ENCODE measurements around the gene DQX1.

Gene DQX1

DNA sequence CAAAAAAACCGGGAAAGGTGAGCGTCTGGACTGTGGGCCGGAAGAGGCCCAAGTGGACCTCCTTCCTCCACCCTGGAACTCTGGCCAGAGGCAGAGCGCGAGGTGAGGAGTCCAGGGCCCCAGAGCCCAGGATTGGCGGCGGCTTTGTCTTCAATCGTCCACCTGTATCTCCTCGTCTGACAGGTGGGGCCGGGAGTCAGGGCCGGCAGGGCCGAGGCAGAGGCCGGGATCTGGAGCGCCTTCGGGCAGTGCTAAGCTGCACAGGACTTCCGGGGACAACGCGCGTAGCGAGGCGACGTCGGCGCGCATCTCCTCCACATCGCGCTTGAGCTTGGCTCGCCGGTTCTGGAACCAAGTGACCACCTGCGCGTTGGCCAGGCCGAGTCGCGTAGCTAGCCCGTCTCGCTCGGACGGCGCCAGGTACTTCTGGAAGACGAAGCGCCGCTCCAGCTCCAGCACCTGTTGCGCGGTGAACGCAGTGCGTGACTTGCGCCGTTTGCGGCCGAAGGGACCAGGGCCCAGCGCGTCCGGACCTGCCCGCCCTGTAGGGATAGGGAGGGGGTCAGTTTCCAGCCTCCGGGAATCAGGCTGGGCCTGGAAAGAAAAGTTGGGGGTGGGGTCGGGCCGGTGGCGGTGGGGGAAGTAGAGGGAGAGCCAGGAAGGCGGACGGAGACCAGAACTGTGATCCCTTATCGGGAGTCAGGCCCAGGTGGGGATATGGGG lies 28.1 kb downstream of the DQX1 start:
- in situ Hi-C loops (cut with MboI; ENCODE audit: low sequenced_read_pairs) = no loop called here

DNA sequence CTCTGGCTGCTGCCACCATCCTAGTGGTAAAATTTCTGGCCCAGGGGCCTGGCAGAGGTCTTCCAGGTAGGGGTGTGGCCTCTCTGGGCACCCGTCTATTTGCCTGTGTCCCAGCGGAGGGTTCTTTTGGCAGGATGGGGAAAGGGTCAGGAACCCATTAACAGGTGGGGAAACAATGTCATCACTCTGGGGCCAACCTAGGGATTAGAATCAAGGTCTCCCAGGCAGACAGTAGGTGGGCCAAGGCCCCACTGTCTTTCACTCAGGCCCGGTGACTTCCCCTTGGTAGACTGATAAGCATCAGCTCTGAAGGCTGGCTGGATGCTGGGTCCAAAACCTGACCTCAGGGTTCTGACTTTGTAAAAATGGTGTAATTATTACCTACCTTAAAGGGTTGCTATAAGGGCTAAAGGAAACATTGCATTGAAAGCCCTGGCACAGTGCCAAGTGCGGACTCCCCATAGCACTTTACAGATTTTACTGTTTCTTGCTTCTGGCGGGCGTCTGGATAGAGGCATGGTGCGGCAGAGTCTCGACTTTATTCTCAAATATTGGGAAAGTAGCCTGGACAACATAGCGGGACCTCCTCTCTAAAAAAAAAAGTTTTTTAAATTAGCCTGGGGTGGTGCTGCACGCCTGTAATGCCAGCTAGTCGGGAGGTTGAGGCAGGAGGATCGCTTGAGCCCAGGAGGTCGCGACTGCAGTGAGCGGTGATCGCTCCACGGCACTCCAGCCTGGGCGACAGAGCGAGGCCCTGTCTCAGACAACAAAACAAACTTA lies 28.8 kb downstream of the DQX1 start:
- in situ Hi-C loops (cut with MboI; ENCODE audit: low sequenced_read_pairs) = no loop called here

DNA sequence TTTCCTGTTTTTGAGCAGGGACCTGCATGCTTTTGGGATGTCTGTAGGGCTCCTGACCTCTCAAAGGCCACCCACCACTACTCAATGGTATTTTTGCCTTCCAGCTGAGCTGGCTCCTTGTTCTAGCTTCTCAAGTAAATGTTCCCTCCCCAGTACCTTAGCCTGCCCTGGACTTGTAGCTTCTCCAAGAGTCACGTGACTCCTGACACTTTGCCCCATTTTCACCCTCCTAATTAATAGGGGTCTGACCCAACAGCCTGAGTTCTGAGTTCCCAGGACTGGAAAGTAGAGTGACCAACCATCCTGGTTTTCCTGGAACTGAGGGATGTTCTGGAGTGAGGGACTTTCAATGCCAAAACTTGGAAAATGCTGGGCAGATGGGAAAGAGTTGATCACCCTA lies 30.6 kb downstream of the DQX1 start:
- in situ Hi-C loops (cut with MboI; ENCODE audit: low sequenced_read_pairs) = no loop called here

DNA sequence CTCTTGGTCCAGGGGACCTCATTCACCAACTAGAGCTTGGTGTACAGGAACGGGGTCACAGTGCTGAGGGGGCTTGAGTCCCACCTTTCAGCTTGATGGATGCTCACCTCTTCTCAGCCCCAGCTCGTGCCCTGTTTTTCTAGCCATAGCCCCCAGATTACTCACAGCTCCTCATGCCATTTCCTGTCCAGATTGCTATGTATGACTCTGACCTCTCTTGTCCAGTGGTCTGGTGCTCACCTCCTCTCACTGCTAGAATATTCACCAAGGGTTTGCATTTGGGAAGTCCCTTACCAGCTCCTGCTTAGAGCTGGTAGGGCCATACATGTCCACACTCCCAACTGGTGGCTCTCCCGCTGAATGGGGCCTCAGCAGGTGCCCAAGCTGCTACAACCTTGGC lies 32.5 kb downstream of the DQX1 start:
- in situ Hi-C loops (cut with MboI; ENCODE audit: low sequenced_read_pairs) = no loop called here

DNA sequence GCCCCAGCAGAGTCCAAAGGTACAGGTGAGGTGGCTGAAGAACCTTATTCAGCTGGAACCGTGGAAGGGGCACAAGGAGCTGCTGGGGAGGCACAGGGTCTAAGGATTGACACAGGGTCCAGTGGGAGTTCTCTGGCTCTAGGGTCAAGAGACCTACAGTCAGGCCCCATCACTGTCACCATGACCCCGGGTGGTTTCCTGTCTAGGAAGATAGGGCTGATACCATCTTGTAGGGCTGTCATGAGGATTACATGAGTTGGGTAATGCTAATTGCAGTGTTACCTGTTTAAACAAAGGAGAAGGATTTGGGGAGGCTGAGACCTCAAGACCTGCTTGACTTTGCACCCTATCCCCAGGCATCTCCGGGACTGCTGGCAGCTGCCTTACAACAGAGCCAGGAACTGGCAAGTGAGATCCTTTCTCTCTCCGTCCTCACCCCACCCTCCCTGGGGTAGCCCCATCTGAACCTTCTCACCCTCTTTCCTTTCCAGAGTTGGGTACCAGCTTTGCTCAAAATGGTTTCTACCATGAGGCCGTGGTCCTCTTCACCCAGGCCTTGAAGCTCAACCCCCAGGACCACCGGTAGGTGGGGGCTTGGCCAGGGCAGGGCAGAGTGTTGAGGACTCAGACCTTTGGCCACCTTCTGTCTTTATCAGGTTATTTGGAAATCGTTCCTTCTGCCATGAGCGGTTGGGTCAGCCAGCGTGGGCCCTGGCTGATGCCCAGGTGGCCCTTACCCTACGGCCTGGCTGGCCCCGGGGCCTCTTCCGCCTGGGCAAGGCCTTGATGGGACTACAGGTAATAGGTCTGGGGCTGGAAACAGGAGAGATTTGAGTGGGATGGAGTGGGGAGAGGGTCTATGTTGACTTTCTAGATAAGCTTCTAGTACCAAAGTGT lies 34.1 kb downstream of the DQX1 start:
- in situ Hi-C loops (cut with MboI; ENCODE audit: low sequenced_read_pairs) = no loop called here

DNA sequence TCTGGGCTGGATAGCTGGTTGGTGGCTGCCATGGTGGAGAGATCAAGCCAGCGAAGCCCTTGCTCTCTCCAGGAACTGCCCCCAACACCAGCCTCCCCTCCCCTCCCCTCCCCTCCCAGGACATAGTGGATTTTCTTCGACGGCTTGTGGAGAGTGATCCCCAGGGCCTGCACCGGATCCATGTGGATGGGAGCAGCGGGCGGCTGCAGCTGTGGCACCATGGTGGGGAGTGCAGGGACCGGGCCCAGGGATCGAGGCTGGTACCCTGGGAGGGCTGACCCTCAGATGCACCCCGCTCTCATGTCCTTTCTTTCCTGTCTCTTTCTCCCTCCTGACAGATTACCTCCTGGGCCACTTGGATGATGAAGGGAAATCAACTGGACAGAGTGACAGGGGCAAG lies 36.1 kb downstream of the DQX1 start:
- in situ Hi-C loops (cut with MboI; ENCODE audit: low sequenced_read_pairs) = loop anchor here (10.0 kb wide), 1 partner anchor 95 kb away; no protein-coding TSS in a partner anchor

DNA sequence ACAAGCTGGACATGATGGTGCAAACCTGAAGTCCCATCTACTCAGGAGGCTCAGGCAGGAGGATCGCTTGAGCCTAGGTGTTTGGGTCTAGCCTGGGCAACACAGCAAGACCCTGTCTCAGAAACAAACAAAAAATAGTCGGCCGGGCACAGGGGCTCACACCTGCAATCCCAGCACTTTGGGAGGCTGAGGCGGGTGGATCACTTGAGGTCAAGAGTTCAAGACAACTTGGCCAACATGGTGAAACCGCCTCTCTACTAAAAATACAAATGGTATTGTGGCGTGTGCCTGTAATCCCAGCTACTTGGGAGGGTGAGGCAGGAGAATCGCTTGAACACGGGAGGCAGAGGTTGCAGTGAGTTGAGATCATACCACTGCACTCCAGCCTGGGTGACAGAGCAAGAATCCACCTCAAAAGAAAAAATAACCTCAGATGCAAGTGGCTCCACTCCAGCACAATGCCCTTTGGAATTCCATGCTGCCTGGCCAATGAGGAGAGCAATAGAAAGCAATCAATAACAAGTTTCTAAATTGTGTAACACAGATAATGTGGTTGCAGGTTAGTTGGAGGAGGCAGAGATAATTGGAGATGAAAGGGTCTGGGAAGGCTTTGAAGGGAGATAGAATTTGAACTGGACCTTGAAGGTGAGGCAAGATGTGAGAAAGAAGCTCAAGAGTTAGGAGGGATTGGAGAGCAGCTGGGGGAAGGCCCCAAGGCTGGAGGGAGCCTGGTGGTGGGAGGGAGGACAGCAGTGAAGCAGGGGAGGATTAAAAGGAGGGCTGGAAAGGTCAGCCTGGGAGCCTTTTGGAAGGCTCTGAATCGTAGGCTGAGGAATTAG lies 37.2 kb downstream of the DQX1 start:
- in situ Hi-C loops (cut with MboI; ENCODE audit: low sequenced_read_pairs) = loop anchor here (10.0 kb wide), 1 partner anchor 96 kb away; no protein-coding TSS in a partner anchor

DNA sequence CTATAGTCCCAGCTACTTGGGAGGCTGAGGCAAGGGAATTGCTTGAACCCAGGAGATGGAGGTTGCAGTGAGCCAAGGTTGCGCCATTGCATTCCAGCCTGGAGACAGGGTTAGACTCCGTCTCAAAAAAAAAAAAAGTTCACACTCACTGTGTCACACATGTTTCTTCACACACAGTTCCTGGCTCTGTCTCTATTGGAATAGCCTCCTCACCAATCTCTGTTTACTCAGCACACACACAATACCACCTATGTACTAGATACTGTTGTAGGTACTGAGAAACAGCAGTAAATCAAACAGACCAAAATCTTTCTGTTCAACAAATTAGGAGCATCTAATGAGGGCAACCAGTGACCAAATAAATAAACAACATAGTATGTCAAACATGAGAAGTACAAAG lies 39.9 kb downstream of the DQX1 start:
- in situ Hi-C loops (cut with MboI; ENCODE audit: low sequenced_read_pairs) = loop anchor here (10.0 kb wide), 1 partner anchor 99 kb away; no protein-coding TSS in a partner anchor

DNA sequence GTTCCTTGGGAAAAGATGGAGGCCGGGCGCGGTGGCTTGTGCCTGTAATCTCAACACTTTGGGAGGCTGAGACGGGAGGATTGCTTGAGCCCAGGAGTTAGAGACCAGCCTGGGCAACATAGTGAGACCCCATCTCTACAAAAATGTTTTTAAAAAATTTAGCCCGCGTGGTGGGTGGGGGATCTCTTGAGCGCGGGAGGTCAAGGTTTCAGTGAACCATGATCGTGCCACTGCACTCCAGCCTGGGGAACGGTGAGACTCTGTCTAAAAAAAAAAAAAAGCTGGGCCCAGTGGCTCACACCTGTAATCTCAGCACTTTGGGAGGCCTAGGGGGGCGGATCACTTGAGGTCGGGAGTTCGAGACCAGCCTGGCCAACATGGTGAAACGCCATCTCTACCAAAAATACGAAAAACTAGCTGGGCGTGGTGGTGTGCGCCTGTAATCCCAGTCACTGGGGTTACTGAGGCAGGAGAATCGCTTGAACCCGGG lies 42.3 kb downstream of the DQX1 start:
- in situ Hi-C loops (cut with MboI; ENCODE audit: low sequenced_read_pairs) = loop anchor here (10.0 kb wide), 1 partner anchor 101 kb away; no protein-coding TSS in a partner anchor

DNA sequence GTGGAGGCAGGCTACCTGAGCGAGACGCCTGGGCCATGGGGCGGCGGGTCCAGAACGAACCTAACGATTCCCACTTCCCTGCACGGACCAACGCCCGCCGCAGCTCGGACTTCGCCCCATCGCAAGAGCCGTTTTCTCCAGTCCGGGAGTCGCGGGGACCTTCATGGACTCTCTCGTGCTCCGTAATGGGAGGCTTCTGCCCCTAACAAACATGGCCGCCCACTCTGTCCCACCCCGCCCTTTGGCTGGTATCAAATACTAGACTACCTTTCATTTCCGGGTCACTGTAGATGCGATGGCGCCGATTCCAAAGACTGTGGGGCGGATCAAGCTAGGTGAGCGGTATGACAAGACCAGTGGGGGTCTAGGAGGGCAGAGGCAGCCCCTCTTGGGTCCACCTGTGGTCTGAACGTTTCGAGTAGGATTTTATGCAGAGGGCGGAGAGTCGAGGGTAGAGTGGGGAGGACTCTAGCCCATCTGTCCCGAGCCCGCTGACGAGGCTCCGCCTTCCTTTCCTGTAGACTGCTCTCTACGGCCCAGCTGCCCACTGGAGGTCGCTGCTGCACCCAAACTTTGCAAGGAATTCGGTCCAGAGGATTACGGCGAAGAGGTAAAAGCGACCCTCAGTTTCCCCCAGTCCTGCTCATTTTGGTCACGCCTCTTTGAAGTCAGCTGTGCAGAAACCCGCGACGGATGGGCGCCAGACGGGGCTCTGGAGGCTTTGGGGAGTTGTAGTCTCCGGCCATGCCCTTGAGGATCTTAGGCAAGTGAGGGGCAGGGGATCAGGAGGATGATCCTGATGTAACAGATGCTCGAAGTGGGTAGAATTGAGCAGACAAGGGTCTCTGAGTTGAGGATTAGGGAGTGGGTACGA lies 43.0 kb downstream of the DQX1 start, which contains the start of the genes CCDC142 and TTC31:
Gene CCDC142, minus strand, starts transcription at position 198 of the 874 bp plus-strand sequence. Its CDS starts 161 bp downstream, at position 37.
Gene TTC31, plus strand, starts transcription at position 281 of the 874 bp plus-strand sequence. Its CDS starts 15 bp downstream, at position 296.
- in situ Hi-C loops (cut with MboI; ENCODE audit: low sequenced_read_pairs) = loop anchor here (10.0 kb wide), 1 partner anchor 102 kb away; no protein-coding TSS in a partner anchor

DNA sequence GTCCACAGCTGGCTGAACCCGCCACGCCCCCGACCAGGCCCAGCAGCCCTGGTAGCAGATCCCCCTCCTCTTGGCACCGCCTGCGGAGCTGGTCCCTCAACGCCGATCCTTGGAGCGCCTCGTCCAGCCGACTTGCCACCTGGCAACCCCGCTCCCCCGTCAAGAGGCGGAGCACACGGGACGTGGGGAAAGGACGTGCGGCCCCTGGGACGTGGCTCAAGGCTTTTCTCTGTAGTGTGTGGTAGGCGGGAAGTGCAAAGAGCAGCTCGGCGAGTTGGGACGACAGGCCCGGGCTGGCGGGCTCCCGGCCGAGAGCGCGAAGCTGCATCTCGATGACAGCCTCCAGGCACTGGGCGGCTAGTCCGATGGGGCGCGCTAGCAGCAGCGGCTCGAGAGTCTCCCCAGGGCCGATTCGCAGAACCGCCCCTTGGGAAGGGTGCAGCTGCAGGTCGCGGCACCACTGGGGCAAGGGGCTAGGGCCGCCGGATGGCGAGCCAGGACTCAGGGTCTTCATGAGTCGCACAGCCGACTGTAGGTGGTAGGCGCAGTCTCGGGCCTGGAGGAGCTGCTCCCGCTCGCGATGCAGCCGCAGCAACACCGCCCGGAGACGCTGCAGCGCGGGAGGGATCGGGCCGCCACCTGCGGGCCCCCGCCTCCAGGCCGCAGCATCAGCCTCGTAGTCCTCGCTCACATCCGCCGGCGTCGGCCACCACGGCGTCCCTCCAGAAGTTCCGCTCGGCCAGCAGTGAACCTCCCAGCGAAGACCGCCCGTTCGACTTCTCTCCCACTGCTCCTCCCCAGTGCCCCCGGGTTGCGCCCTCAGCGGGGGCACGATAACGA lies 43.9 kb downstream of the DQX1 start:
- in situ Hi-C loops (cut with MboI; ENCODE audit: low sequenced_read_pairs) = loop anchor here (10.0 kb wide), 1 partner anchor 103 kb away; no protein-coding TSS in a partner anchor

DNA sequence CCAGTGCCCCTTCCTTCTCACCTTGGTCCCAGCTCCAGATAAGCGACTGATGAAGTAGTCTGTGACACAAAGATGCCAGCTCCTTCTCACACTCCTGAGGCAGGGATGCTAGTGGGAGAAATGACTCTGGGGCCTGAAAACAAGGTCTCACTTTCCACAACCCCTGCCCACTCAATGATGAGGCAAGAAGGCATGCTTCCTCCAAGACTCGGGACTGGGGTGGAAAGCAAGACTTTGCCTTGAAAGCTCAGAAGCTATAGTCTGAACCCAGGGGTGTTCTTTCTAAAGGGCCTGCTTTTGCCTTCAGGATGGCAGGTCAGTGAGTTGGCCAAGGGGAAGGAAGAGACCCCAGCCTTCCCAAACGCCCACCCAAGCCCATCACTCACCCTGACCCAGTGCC lies 44.6 kb downstream of the DQX1 start:
- in situ Hi-C loops (cut with MboI; ENCODE audit: low sequenced_read_pairs) = loop anchor here (10.0 kb wide), 1 partner anchor 103 kb away; no protein-coding TSS in a partner anchor

DNA sequence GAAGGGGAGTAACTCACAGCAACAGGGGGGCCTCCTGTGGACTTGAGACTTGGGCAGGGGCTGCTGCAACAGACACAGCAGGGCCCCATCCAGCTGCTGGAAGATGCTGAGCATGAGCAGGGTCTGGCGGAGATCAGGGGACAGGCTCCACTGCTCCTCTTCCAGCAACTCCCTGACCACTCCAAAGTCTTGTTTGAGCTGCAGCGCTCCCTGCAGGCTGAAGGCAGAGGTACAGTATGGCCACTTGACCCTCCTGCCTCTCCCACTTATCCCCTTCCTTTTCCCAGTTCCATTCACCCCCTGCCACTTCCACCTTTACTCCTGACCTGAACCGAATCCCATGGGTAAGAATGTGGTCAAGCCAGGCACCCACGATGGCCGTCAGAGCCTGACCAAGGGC lies 51.1 kb downstream of the DQX1 start:
- in situ Hi-C loops (cut with MboI; ENCODE audit: low sequenced_read_pairs) = no loop called here

DNA sequence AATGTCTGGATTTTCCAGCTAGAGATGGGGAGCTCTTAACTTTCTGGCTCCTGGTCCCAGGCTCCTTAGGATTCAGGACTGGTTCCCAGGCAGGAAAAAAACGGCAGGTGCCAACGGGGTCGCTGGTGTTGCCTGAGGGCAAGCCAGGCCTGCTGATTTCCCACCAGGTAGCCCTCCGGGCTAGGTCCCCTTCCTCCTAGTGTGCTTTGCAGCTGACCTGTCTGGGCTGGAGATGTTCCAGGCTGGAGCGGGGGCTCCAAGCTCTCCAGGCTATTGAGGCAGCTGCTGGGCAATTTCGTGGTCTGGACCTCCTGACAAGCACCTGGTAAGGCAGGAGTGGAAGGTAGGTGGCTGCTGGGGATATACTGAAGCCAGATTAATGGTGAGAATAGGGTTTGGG lies 51.5 kb downstream of the DQX1 start:
- in situ Hi-C loops (cut with MboI; ENCODE audit: low sequenced_read_pairs) = no loop called here

DNA sequence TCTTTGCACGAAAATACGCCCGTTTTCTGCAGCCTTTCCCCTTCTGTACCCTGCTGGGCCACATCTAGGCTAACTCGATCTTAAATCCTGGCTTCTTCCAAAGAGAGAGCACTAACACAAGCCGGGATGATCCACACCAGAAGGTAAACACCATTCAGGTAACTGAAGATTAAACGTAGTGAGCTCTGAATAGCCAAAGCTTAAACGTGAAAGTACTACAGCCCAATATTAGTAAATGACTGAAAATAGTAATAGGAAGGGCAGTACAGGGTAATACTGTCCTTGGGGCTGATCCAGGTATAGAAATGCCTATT lies 53.1 kb downstream of the DQX1 start:
- in situ Hi-C loops (cut with MboI; ENCODE audit: low sequenced_read_pairs) = no loop called here

DNA sequence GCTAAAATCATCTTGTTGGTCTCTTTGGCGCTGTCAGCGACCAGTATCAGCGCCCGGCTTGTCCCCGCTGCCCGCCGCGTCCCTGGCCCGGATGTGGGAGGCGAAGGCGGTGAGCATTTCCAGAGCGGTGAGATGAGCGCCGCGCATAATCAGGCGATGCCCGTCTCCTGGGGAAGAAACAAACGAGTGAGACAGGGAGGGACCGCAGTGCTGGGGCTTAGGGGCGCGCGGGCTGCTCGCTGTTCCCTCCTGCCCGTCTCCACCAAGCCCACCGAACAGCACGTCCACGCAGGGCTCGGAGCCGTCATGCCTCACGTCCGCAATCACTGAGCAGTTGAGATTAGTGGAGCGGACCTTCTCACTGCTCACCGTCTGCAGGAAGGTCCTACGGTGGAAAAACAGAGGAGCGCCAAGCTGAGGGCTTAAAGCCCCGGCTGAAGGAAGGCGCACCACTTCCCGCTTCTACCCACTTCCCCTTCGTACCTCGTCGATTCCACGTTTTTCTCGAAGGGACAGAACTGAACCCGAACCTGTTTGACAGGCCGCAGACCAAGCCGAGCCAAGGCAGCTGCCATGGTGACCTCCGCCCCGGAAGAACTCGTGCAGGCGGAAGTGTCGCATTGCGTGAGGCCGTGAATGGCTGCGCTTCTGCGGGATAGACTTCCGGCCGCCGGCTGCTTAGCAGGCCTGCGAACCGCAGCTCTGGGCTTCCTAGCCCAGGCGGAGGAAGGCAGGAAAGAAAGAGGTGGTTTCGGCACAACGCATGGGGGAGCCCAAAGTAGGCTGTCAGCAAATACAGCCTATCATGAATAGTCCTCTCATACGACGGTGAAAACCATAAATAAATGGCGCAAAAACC lies 53.7 kb downstream of the DQX1 start, which contains the start of gene MRPL53:
Gene MRPL53, minus strand, starts transcription at position 595 of the 859 bp plus-strand sequence. Its CDS starts 20 bp downstream, at position 575.
- in situ Hi-C loops (cut with MboI; ENCODE audit: low sequenced_read_pairs) = no loop called here

Measured in HL-60/S4 treated with retinoic acid at 250 ng/mL for 4 days and 3 days (cell line).